ENCODE results near the gene SLC43A2. TPM values are rescaled to one million over a fixed set of nuclear protein-coding genes. Genes with fewer than 3 reads are reported as not detected.
A peak's percentile ranks its signal among the peaks of the same experiment; 100 is the strongest.

The SLC43A2 gene
- total and polyA plus RNA-seq, 2 of the 13 experiments (the other 11 are each of a cell fraction or from before 2014, with no cell fraction given): 7.3 to 20.0 TPM

GRCh38 chr17:1606352-1606985 is 22.2 kb downstream of the SLC43A2 start (continued):
- no peak; the same call in 1 of the 2 replicates for TF ChIP-seq PHF8 (CRISPR knock-in tag; IDR thresholded peaks at IDR 0.05)
- TF ChIP-seq PPARG (CRISPR knock-in tag; conservative IDR thresholded peaks at IDR 0.05): 0 out of 2 replicates have a peak, but pooled peaks have one; percentile 21
- TF ChIP-seq ZNF614 (CRISPR knock-in tag; IDR thresholded peaks at IDR 0.05; ENCODE audit: borderline replicate concordance): peak; percentile 46; the same call in 1 of the 2 replicates
- TF ChIP-seq ZNF280B (CRISPR knock-in tag; IDR thresholded peaks at IDR 0.05; ENCODE audit: borderline replicate concordance): peak; percentile 18; the same call in 1 of the 2 replicates
- TF ChIP-seq MIXL1 (CRISPR knock-in tag; IDR thresholded peaks at IDR 0.05): no peak
- TF ChIP-seq ZFP37 (CRISPR knock-in tag; IDR thresholded peaks at IDR 0.05; ENCODE audit: borderline replicate concordance): no peak
- TF ChIP-seq MTA1 (CRISPR knock-in tag; IDR thresholded peaks at IDR 0.05; ENCODE audit: borderline replicate concordance): peak; percentile 81; the same call in 1 of the 2 replicates
- TF ChIP-seq MLXIP (CRISPR knock-in tag; IDR thresholded peaks at IDR 0.05; ENCODE audit: borderline replicate concordance): no peak
- no peak for TF ChIP-seq RFX5 (IDR thresholded peaks at IDR 0.05; ENCODE audit: low read depth, low read length)
- no peak for TF ChIP-seq ZNF644 (CRISPR knock-in tag; IDR thresholded peaks at IDR 0.05; ENCODE audit: low read depth)
- TF ChIP-seq ADNP (CRISPR knock-in tag; IDR thresholded peaks at IDR 0.05): no peak
- TF ChIP-seq MATR3 (CRISPR knock-in tag; IDR thresholded peaks at IDR 0.05): no peak
- no peak for TF ChIP-seq NFE2L1 (CRISPR knock-in tag; IDR thresholded peaks at IDR 0.05; ENCODE audit: borderline replicate concordance)
- TF ChIP-seq ZNF207 (IDR thresholded peaks at IDR 0.05; ENCODE audit: borderline replicate concordance): no peak
- TF ChIP-seq ZNF10 (CRISPR knock-in tag; IDR thresholded peaks at IDR 0.05; ENCODE audit: borderline replicate concordance, low read depth): no peak
- TF ChIP-seq ZNF318 (CRISPR knock-in tag; IDR thresholded peaks at IDR 0.05): no peak
- no peak for TF ChIP-seq ZNF83 (CRISPR knock-in tag; IDR thresholded peaks at IDR 0.05; ENCODE audit: borderline replicate concordance)
- TF ChIP-seq ISX (CRISPR knock-in tag; conservative IDR thresholded peaks at IDR 0.05): no peak

Data from HepG2 (cell line).